A549 (cell line): ENCODE results near the gene PMM2.

Experiments
- CTCF ChIP-seq: fragments of >200 bp; sonication (Bioruptor Twin); formaldehyde crosslinking; IDR thresholded peaks from 3 replicates; pipeline ENCODE4 v1.5.1; 2016
- NR3C1 ChIP-seq: fragments of >200 bp; sonication (Bioruptor Twin); formaldehyde crosslinking; IDR thresholded peaks from 3 replicates; pipeline ENCODE4 v1.6.1; 2017
- POLR2A ChIP-seq: IDR thresholded peaks from 2 replicates; pipeline ENCODE4 v1.6.1; 2012; ENCODE audit warnings: mild to moderate bottlenecking, low read length

- no peak for TF ChIP-seq CTCF
- no peak for TF ChIP-seq POLR2A
- TF ChIP-seq NR3C1: no peak
Observed at GRCh38 chr16:8763899-8764298, 33.7 kb upstream of the PMM2 start.
